Measurements from ENCODE around the gene SEC23B.

DNA sequence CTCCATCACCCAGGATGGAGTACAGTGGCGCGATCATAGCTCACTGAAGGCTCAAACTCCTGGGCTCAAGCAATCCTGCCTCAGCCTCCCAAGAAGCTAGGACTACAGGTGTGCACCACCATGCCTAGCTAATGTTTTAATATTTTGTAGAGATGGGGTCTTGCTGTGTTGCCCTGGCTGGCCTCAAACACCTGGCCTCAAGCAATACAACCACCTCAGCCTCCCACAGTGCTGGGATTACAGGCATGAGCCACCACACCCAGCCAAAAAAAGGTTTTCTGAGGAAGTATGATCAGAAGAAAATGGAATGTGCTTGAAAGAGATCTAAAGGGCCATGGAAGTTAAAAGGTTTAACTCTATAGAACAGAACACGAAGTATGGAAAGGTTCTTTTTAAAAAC is 19.4 kb upstream of the SEC23B start:
- no peak for TF ChIP-seq TAF1 (IDR thresholded peaks at IDR 0.05; ENCODE audit: borderline replicate concordance, insufficient read depth, low read length)
- TF ChIP-seq SIN3A (IDR thresholded peaks at IDR 0.05; ENCODE audit: borderline replicate concordance, insufficient read depth, low read length): no peak
- no peak for TF ChIP-seq POLR2AphosphoS5 (IDR thresholded peaks at IDR 0.05; ENCODE audit: low read depth, low read length)
- TF ChIP-seq, protein P1, sequence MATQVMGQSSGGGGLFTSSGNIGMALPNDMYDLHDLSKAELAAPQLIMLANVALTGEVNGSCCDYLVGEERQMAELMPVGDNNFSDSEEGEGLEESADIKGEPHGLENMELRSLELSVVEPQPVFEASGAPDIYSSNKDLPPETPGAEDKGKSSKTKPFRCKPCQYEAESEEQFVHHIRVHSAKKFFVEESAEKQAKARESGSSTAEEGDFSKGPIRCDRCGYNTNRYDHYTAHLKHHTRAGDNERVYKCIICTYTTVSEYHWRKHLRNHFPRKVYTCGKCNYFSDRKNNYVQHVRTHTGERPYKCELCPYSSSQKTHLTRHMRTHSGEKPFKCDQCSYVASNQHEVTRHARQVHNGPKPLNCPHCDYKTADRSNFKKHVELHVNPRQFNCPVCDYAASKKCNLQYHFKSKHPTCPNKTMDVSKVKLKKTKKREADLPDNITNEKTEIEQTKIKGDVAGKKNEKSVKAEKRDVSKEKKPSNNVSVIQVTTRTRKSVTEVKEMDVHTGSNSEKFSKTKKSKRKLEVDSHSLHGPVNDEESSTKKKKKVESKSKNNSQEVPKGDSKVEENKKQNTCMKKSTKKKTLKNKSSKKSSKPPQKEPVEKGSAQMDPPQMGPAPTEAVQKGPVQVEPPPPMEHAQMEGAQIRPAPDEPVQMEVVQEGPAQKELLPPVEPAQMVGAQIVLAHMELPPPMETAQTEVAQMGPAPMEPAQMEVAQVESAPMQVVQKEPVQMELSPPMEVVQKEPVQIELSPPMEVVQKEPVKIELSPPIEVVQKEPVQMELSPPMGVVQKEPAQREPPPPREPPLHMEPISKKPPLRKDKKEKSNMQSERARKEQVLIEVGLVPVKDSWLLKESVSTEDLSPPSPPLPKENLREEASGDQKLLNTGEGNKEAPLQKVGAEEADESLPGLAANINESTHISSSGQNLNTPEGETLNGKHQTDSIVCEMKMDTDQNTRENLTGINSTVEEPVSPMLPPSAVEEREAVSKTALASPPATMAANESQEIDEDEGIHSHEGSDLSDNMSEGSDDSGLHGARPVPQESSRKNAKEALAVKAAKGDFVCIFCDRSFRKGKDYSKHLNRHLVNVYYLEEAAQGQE (IDR thresholded peaks at IDR 0.05; ENCODE audit: insufficient read depth in 1 of 2, low read depth in 2 of 2, low read length in 2 of 2): no peak
- TF ChIP-seq FOXP2 (optimal IDR thresholded peaks at IDR 0.05; ENCODE audit: borderline replicate concordance, extremely low read depth, extremely low read length, insufficient read depth): no peak

Measured in PFSK-1 (cell line).